ENCODE measurements around the gene SLC25A21.

The SLC25A21 gene

DNA sequence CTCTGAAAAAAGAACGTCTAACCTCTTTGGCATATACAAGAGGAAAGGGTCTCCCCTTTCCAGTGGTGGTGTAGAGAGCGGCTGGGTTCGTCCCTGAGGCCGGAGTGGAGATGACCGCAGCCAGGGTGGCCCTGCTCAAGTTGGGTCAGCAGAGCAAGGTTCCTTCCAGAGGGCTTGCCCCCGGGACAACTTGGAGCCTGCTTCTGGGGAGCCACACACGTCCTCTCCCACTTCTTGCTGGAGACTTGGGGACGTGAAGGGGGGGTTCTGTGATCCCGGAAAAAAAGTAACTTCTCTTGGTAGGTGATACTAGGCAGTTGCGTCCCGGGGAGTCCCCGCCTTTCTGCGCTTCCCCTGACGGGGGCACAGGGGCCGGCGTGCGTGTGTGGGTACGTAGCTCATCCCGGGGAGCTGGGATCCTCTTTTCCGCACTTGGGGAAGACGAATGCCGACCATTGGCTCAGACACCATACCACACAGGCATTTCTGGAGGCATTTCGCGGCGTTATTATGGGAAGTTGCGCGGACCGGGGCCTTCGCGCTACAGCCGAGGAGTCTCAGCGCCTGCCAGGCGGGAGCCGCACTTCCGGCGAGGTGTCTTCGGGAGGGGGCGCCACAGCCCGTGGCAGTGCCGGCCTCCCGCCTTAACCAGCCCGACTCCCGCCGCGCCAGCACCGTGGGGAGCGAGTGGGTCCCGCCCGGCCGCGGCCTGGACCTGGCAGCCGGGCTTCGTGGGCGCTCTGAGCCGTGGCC, 525.6 kb downstream of the SLC25A21 start:
- TF ChIP-seq EGR1 (IDR thresholded peaks at IDR 0.05) (no peak), CREB1 (IDR thresholded peaks at IDR 0.05; ENCODE audit: low read depth) (no peak), EP300 (IDR thresholded peaks at IDR 0.05; ENCODE audit: borderline replicate concordance) (no peak), CEBPB (IDR thresholded peaks at IDR 0.05) (no peak)

DNA sequence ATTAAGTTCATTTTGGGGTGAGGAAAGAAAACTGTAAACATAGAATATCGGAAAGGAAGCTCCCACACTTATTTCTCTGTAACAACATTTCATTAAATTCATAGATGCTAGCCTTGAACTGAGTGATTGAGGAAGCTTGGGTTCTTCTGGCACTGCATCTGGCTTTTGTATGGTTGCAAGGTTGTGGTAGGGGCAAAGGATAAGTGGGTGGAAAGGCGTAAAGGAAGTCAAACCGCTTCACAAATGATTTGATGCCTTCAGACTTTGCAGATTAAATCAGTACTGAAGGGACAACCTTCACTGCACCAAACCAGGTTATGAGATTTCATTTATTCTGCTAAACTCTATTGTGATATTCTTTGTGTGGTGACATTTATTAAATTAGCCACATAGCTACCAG, 538.8 kb downstream of the SLC25A21 start:
- TF ChIP-seq, protein P1, sequence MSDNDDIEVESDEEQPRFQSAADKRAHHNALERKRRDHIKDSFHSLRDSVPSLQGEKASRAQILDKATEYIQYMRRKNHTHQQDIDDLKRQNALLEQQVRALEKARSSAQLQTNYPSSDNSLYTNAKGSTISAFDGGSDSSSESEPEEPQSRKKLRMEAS (IDR thresholded peaks at IDR 0.05): no peak
- TF ChIP-seq, protein P2, sequence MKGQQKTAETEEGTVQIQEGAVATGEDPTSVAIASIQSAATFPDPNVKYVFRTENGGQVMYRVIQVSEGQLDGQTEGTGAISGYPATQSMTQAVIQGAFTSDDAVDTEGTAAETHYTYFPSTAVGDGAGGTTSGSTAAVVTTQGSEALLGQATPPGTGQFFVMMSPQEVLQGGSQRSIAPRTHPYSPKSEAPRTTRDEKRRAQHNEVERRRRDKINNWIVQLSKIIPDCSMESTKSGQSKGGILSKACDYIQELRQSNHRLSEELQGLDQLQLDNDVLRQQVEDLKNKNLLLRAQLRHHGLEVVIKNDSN (IDR thresholded peaks at IDR 0.05): no peak
- no peak for TF ChIP-seq EP300 (IDR thresholded peaks at IDR 0.05; ENCODE audit: borderline replicate concordance)
- no peak for TF ChIP-seq EGR1 (IDR thresholded peaks at IDR 0.05)
- no peak for TF ChIP-seq CREB1 (IDR thresholded peaks at IDR 0.05; ENCODE audit: low read depth)
- TF ChIP-seq RAD21 (IDR thresholded peaks at IDR 0.05; ENCODE audit: low read depth): no peak
- TF ChIP-seq ZBTB7A (IDR thresholded peaks at IDR 0.05; ENCODE audit: low read depth): no peak
- TF ChIP-seq TEAD4 (IDR thresholded peaks at IDR 0.05): no peak
- no peak for TF ChIP-seq TAF1 (IDR thresholded peaks at IDR 0.05; ENCODE audit: low read depth)
- TF ChIP-seq, protein P3, sequence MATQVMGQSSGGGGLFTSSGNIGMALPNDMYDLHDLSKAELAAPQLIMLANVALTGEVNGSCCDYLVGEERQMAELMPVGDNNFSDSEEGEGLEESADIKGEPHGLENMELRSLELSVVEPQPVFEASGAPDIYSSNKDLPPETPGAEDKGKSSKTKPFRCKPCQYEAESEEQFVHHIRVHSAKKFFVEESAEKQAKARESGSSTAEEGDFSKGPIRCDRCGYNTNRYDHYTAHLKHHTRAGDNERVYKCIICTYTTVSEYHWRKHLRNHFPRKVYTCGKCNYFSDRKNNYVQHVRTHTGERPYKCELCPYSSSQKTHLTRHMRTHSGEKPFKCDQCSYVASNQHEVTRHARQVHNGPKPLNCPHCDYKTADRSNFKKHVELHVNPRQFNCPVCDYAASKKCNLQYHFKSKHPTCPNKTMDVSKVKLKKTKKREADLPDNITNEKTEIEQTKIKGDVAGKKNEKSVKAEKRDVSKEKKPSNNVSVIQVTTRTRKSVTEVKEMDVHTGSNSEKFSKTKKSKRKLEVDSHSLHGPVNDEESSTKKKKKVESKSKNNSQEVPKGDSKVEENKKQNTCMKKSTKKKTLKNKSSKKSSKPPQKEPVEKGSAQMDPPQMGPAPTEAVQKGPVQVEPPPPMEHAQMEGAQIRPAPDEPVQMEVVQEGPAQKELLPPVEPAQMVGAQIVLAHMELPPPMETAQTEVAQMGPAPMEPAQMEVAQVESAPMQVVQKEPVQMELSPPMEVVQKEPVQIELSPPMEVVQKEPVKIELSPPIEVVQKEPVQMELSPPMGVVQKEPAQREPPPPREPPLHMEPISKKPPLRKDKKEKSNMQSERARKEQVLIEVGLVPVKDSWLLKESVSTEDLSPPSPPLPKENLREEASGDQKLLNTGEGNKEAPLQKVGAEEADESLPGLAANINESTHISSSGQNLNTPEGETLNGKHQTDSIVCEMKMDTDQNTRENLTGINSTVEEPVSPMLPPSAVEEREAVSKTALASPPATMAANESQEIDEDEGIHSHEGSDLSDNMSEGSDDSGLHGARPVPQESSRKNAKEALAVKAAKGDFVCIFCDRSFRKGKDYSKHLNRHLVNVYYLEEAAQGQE (IDR thresholded peaks at IDR 0.05; ENCODE audit: low read depth): no peak
- TF ChIP-seq NFIC (IDR thresholded peaks at IDR 0.05): no peak
- no peak for TF ChIP-seq CEBPB (IDR thresholded peaks at IDR 0.05)
- no peak for TF ChIP-seq FOXM1 (IDR thresholded peaks at IDR 0.05; ENCODE audit: borderline replicate concordance, low read depth)
- TF ChIP-seq TCF12 (IDR thresholded peaks at IDR 0.05; ENCODE audit: low read depth): no peak
- TF ChIP-seq YY1 (IDR thresholded peaks at IDR 0.05; ENCODE audit: low read depth): no peak
